NB4 (cell line): ENCODE measurements around the gene RSPH3.

Experiments used
- POLR2A ChIP-seq: IDR thresholded peaks from 2 replicates; pipeline ENCODE4 v1.6.1; 2011; ENCODE audit warnings: mild to moderate bottlenecking; ENCODE audit not compliant: insufficient read length; ENCODE audit errors: extremely low read depth
- TF ChIP-seq, protein P1 (sequence below): IDR thresholded peaks from one replicate; pipeline ENCODE4 v1.5.1; 2012; ENCODE audit warnings: low read depth, low read length

GRCh38 chr6:159004592-159004991, 4.6 kb upstream of the RSPH3 start:
- TF ChIP-seq, protein P1, sequence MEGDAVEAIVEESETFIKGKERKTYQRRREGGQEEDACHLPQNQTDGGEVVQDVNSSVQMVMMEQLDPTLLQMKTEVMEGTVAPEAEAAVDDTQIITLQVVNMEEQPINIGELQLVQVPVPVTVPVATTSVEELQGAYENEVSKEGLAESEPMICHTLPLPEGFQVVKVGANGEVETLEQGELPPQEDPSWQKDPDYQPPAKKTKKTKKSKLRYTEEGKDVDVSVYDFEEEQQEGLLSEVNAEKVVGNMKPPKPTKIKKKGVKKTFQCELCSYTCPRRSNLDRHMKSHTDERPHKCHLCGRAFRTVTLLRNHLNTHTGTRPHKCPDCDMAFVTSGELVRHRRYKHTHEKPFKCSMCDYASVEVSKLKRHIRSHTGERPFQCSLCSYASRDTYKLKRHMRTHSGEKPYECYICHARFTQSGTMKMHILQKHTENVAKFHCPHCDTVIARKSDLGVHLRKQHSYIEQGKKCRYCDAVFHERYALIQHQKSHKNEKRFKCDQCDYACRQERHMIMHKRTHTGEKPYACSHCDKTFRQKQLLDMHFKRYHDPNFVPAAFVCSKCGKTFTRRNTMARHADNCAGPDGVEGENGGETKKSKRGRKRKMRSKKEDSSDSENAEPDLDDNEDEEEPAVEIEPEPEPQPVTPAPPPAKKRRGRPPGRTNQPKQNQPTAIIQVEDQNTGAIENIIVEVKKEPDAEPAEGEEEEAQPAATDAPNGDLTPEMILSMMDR, result no peak
- no peak for TF ChIP-seq POLR2A
